Measurements from ENCODE around the gene PDLIM3.

Gene PDLIM3

GRCh38 chr4:185529413-185529812, 5.9 kb downstream of the PDLIM3 start:
- TF ChIP-seq CTCF (IDR thresholded peaks at IDR 0.05; ENCODE audit: low read depth, low read length) = no peak
- no peak overlapping the region for H3K4me3 ChIP-seq (ENCODE audit: low read depth, low read length)

GRCh38 chr4:185524888-185525863, 10.1 kb downstream of the PDLIM3 start:
- no peak for TF ChIP-seq CTCF (IDR thresholded peaks at IDR 0.05; ENCODE audit: low read depth, low read length)
- H3K4me3 ChIP-seq (ENCODE audit: low read depth, low read length) = no peak overlapping the region

- no peak overlapping the region for H3K4me3 ChIP-seq (ENCODE audit: low read depth, low read length)
- no peak for TF ChIP-seq CTCF (IDR thresholded peaks at IDR 0.05; ENCODE audit: low read depth, low read length)
Measured at GRCh38 chr4:185523862-185524261, 11.4 kb downstream of the PDLIM3 start.

- no peak for TF ChIP-seq CTCF (IDR thresholded peaks at IDR 0.05; ENCODE audit: low read depth, low read length)
- H3K4me3 ChIP-seq (ENCODE audit: low read depth, low read length) = no peak overlapping the region
Measured at GRCh38 chr4:185522451-185522850, 12.9 kb downstream of the PDLIM3 start.

GRCh38 chr4:185520119-185520518, 15.2 kb downstream of the PDLIM3 start:
- no peak overlapping the region for H3K4me3 ChIP-seq (ENCODE audit: low read depth, low read length)

GRCh38 chr4:185518494-185518893, 16.8 kb downstream of the PDLIM3 start:
- H3K4me3 ChIP-seq (ENCODE audit: low read depth, low read length) = no peak overlapping the region
- TF ChIP-seq CTCF (IDR thresholded peaks at IDR 0.05; ENCODE audit: low read depth, low read length) = no peak

More at GRCh38 chr4:185520119-185520518, 15.2 kb downstream of the PDLIM3 start:
- TF ChIP-seq CTCF (IDR thresholded peaks at IDR 0.05; ENCODE audit: low read depth, low read length) = no peak

GRCh38 chr4:185518069-185518468, 17.2 kb downstream of the PDLIM3 start:
- no peak overlapping the region for H3K4me3 ChIP-seq (ENCODE audit: low read depth, low read length)
- no peak for TF ChIP-seq CTCF (IDR thresholded peaks at IDR 0.05; ENCODE audit: low read depth, low read length)

Data from WI38 (cell line).